HepG2 (cell line): ENCODE data around the gene NOP14. TPM values are rescaled to one million over a fixed set of nuclear protein-coding genes. Genes with fewer than 3 reads are reported as not detected.
A peak's percentile ranks its signal among the peaks of the same experiment; 100 is the strongest.

ENCODE experiments used
- ATAD3A ChIP-seq: sonication (generic); formaldehyde crosslinking; IDR thresholded peaks from 2 replicates; pipeline ENCODE4 v1.4.0; 2020; ENCODE audit warnings: missing genetic modification reagents
- ATF3 ChIP-seq: sonication (generic); formaldehyde crosslinking; IDR thresholded peaks from 2 replicates; pipeline ENCODE4 v1.4.0; 2020; ENCODE audit warnings: missing genetic modification reagents
- FLYWCH1 ChIP-seq: sonication (generic); formaldehyde crosslinking; IDR thresholded peaks from 2 replicates; pipeline ENCODE4 v1.8.1; 2023; ENCODE audit warnings: mild to moderate bottlenecking, missing genetic modification reagents
- MIXL1 ChIP-seq: IDR thresholded peaks from 2 replicates; pipeline ENCODE4 v1.6.1; 2016
- NFIC ChIP-seq: IDR thresholded peaks from 2 replicates; pipeline ENCODE4 v1.6.1; 2012; ENCODE audit warnings: mild to moderate bottlenecking, low read length, inconsistent platforms
- NR1H2 ChIP-seq: sonication (generic); formaldehyde crosslinking; IDR thresholded peaks from 2 replicates; pipeline ENCODE4 v1.8.1; 2022; ENCODE audit warnings: low read depth, missing genetic modification reagents, borderline replicate concordance
- NR2C2 ChIP-seq: sonication (generic); formaldehyde crosslinking; IDR thresholded peaks from 2 replicates; pipeline ENCODE4 v1.4.0; 2020; ENCODE audit warnings: missing genetic modification reagents, mild to moderate bottlenecking, moderate library complexity, borderline replicate concordance
- NRL ChIP-seq: sonication (generic); formaldehyde crosslinking; IDR thresholded peaks from 2 replicates; pipeline ENCODE4 v1.5.0; 2020; ENCODE audit warnings: missing genetic modification reagents, mild to moderate bottlenecking, moderate library complexity, borderline replicate concordance
- SNRNP70 ChIP-seq: fragments of 200-400 bp; formaldehyde crosslinking; IDR thresholded peaks from 2 replicates; pipeline ENCODE4 v1.6.1; 2017; ENCODE audit warnings: mild to moderate bottlenecking, low read depth, low read length, moderate library complexity
- SOX6 ChIP-seq, 2 experiments: fragments of 450-650 bp in 1 of 2; sonication (generic) in 1 of 2; formaldehyde crosslinking in 1 of 2; IDR thresholded peaks; 2 replicates each; pipeline versions ENCODE4 v1.4.0 to v1.6.1; 2017 to 2020; ENCODE audit warnings: antibody characterized with exemption in 1 of 2, mild to moderate bottlenecking in 1 of 2, missing genetic modification reagents in 1 of 2
- SP4 ChIP-seq: sonication (generic); formaldehyde crosslinking; IDR thresholded peaks from 2 replicates; pipeline ENCODE4 v1.8.1; 2023; ENCODE audit warnings: mild to moderate bottlenecking, missing genetic modification reagents
- SRSF1 ChIP-seq: fragments of 200-400 bp; formaldehyde crosslinking; optimal IDR thresholded peaks from 2 replicates; pipeline ENCODE3; 2017; ENCODE audit warnings: mild to moderate bottlenecking, low read depth, low read length, moderate library complexity
- ZKSCAN8 ChIP-seq: IDR thresholded peaks from 2 replicates; pipeline ENCODE4 v1.6.1; 2016; ENCODE audit warnings: borderline replicate concordance, missing genetic modification reagents, missing compliant biosample characterization
- ZNF12 ChIP-seq: sonication (generic); formaldehyde crosslinking; IDR thresholded peaks from 2 replicates; pipeline ENCODE4 v1.5.0; 2020; ENCODE audit warnings: missing genetic modification reagents
- ZNF317 ChIP-seq: sonication (generic); formaldehyde crosslinking; IDR thresholded peaks from 2 replicates; pipeline ENCODE4 v1.5.0; 2020; ENCODE audit warnings: mild to moderate bottlenecking, missing genetic modification reagents
- ZNF333 ChIP-seq: sonication (generic); formaldehyde crosslinking; IDR thresholded peaks from 2 replicates; pipeline ENCODE4 v1.4.0; 2020; ENCODE audit warnings: mild to moderate bottlenecking, missing genetic modification reagents, borderline replicate concordance
- ZNF34 ChIP-seq: sonication (generic); formaldehyde crosslinking; IDR thresholded peaks from 2 replicates; pipeline ENCODE4 v1.4.0; 2020; ENCODE audit warnings: mild to moderate bottlenecking, missing genetic modification reagents, borderline replicate concordance
- ZNF484 ChIP-seq: sonication (generic); formaldehyde crosslinking; IDR thresholded peaks from 2 replicates; pipeline ENCODE4 v1.5.1; 2020; ENCODE audit warnings: mild to moderate bottlenecking, low read depth, missing genetic modification reagents, borderline replicate concordance
- ZNF513 ChIP-seq: sonication (generic); formaldehyde crosslinking; conservative IDR thresholded peaks from 2 replicates; pipeline ENCODE4 v1.5.0; 2020; ENCODE audit warnings: missing genetic modification reagents
- ZNF598 ChIP-seq: sonication (generic); formaldehyde crosslinking; IDR thresholded peaks from 2 replicates; pipeline ENCODE4 v1.5.1; 2020; ENCODE audit warnings: mild to moderate bottlenecking, missing genetic modification reagents, borderline replicate concordance
- ZNF629 ChIP-seq: sonication (generic); formaldehyde crosslinking; conservative IDR thresholded peaks from 2 replicates; pipeline ENCODE4 v1.5.0; 2020; ENCODE audit warnings: missing genetic modification reagents
- ZNF75D ChIP-seq: sonication (generic); formaldehyde crosslinking; IDR thresholded peaks from 2 replicates; pipeline ENCODE4 v1.8.1; 2023; ENCODE audit warnings: missing genetic modification reagents, mild to moderate bottlenecking, borderline replicate concordance
- ZNF83 ChIP-seq: sonication (generic); formaldehyde crosslinking; IDR thresholded peaks from 2 replicates; pipeline ENCODE4 v1.4.0; 2020; ENCODE audit warnings: missing genetic modification reagents, mild to moderate bottlenecking, borderline replicate concordance
- ZXDC ChIP-seq: sonication (generic); formaldehyde crosslinking; IDR thresholded peaks from 2 replicates; pipeline ENCODE4 v1.5.0; 2020; ENCODE audit warnings: mild to moderate bottlenecking, missing genetic modification reagents
- polyA plus RNA-seq, 8 experiments: library from polyadenylated mRNA; depleted of rRNA in 3 of 8; stranded (reverse) in 7 of 8; unstranded in 1 of 8; fragments of >200 nt; fragmentation: Illumina TruSeq in 4 of 8; extraction: Trizol in 4 of 8; gene quantifications; 2 replicates each; pipeline versions ENCODE4 v1.2.1 to v1.2.3, GENCODE V29; 2011 to 2016; ENCODE audit warnings: low read depth in 4 of 8, missing spikeins in 1 of 8, mixed read lengths in 1 of 8; ENCODE audit not compliant: insufficient read depth in 1 of 8
- total RNA-seq, 5 experiments: library from RNA; depleted of rRNA; stranded (reverse); fragments of >200 nt; fragmentation: Illumina TruSeq; extraction: Trizol; gene quantifications; 2 replicates each; pipeline ENCODE4 v1.2.3, GENCODE V29; 2016; ENCODE audit warnings: low read depth in 1 of 5
- TF ChIP-seq, protein P1 (sequence below): sonication (generic); formaldehyde crosslinking; IDR thresholded peaks from 2 replicates; pipeline ENCODE4 v1.9.0; 2021; ENCODE audit warnings: missing genetic modification reagents, borderline replicate concordance

The NOP14 gene
- total and polyA plus RNA-seq, 2 of the 13 experiments (the other 11 are each of a cell fraction or from before 2014, with no cell fraction given), result 6.9 to 47.9 TPM

- TF ChIP-seq SP4 (peak; percentile 77), SRSF1 (no peak), FLYWCH1 (CRISPR knock-in tag) (no peak), ATAD3A (CRISPR knock-in tag) (no peak), NFIC (peak; percentile 77), ZNF317 (no peak), ZNF513 (CRISPR knock-in tag) (no peak), ZNF34 (no peak), ZKSCAN8 (CRISPR knock-in tag) (peak; percentile 77; the same call in 1 of the 2 replicates), ZNF598 (peak; percentile 67; the same call in 1 of the 2 replicates), ZNF75D (CRISPR knock-in tag) (no peak), NR1H2 (CRISPR knock-in tag) (peak; percentile 88), NR2C2 (CRISPR knock-in tag) (peak; percentile 68), SNRNP70 (no peak), NRL (CRISPR knock-in tag) (peak; percentile 89), ZNF333 (no peak), SOX6 (IDR thresholded peaks at IDR 0.05) (no peak), SOX6 (CRISPR knock-in tag; IDR thresholded peaks at IDR 0.05) (peak; percentile 80), ATF3 (CRISPR knock-in tag) (peak; percentile 70; the same call in 1 of the 2 replicates), ZNF83 (CRISPR knock-in tag) (no peak), MIXL1 (CRISPR knock-in tag) (no peak), ZNF484 (CRISPR knock-in tag) (no peak), ZNF629 (CRISPR knock-in tag) (peak; percentile 43), ZXDC (CRISPR knock-in tag) (peak; percentile 33; the same call in 1 of the 2 replicates), ZNF12 (CRISPR knock-in tag) (no peak)
- TF ChIP-seq, protein P1, sequence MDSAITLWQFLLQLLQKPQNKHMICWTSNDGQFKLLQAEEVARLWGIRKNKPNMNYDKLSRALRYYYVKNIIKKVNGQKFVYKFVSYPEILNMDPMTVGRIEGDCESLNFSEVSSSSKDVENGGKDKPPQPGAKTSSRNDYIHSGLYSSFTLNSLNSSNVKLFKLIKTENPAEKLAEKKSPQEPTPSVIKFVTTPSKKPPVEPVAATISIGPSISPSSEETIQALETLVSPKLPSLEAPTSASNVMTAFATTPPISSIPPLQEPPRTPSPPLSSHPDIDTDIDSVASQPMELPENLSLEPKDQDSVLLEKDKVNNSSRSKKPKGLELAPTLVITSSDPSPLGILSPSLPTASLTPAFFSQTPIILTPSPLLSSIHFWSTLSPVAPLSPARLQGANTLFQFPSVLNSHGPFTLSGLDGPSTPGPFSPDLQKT (CRISPR knock-in tag), result no peak
Measured at GRCh38 chr4:2937146-2937857, 25.9 kb downstream of the NOP14 start (continued).
